ENCODE results near the gene ACIN1. TPM values are rescaled to one million over a fixed set of nuclear protein-coding genes. Genes with fewer than 3 reads are reported as not detected.
A peak's percentile ranks its signal among the peaks of the same experiment; 100 is the strongest.

Gene ACIN1
- total RNA-seq: 100 to 1,000 TPM; 317 to 327 TPM
- 10 to 100 TPM in 1 of 2 donors, 1 to 10 TPM in 1; 1.2 to 20.5 TPM for polyA plus RNA-seq

DNA sequence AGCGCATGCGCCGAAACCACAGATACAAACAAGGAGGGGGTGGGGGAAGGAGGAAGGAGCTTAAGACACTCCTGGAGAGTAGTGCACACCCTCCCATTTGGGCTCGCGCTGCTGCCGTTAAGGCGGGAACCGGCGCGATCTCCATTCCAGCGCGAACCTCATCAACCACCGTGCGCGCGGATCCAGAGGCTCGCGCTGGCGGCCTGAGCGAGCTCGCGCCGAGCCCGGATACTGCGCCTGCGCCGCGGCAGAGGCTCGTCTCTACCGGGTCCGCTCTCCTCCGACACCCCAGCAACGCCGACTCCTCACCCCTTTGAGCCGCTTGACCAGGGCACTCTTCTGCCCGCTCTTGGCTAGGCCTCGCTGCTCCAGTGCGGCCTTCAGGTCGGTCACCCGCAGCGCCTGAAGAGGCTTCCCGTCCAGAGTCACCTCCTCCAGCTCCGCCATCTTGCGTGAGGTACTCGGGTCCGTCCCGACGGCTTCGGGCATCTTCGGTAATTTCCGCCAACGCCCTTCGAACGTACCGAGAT is at the start of gene ACIN1:
Gene ACIN1, minus strand, starts transcription at position 471 of the 530 bp plus-strand sequence. Its CDS starts 24 bp downstream, at position 447.
- Mint-ChIP-seq H3K4me3 (no peak within 1 kb of the TSS), H3K27me3 (no peaks in the 10 kb centered on the region), H3K9me3 (no peaks in the 10 kb centered on the region), H3K36me3 (peaks cover 36 to 48% of the 10 kb centered on the region in 2 donors), H3K27ac (no peak within 1 kb of the TSS), H3K4me1 (peaks cover 19 to 35% (median 25%) of the 10 kb centered on the region in 4 donors)
- no peaks in the 10 kb centered on the region for H3K9me3 ChIP-seq (ENCODE audit: control insufficient read depth in 1 of 2, low read length in 2 of 2)
- H3K4me1 ChIP-seq (ENCODE audit: insufficient read depth, low read length): peaks cover 45% of the 10 kb centered on the region
- H3K36me3 ChIP-seq (ENCODE audit: insufficient read depth, low read length): peaks cover 44% of the 10 kb centered on the region
- no peaks in the 10 kb centered on the region for H3K27me3 ChIP-seq (ENCODE audit: insufficient read depth, low read length)
- peak within 1 kb of the TSS; percentile 90 to 91 for H3K4me3 ChIP-seq (ENCODE audit: low read length in 2 of 2)
- peak within 1 kb of the TSS; percentile 94 for H3K27ac ChIP-seq (ENCODE audit: low read depth, low read length)
- ChIA-PET CTCF (ENCODE audit: partially characterized antibody) (interaction anchor here (0.6 to 3.6 kb wide), 22 partner anchors 10 to 1242 kb away, joined by 3 to 42 read pairs (median 5); partner anchors contain the start of gene PRMT5), POLR2A (ENCODE audit: partially characterized antibody) (interaction anchor here (0.6 to 5.2 kb wide), 37 partner anchors 9 to 1052 kb away, joined by 3 to 67 read pairs (median 5); partner anchors contain the start of genes AJUBA, CDH24, CEBPE and DAD1)
- no peak for DNase-seq
- intact Hi-C loops (cut with micrococcal nuclease): loop anchor here (1.0 to 10.0 kb wide), 9 partner anchors 25 to 505 kb away; partner anchors contain the start of genes DAD1, HOMEZ, LRP10 and NGDN

DNA sequence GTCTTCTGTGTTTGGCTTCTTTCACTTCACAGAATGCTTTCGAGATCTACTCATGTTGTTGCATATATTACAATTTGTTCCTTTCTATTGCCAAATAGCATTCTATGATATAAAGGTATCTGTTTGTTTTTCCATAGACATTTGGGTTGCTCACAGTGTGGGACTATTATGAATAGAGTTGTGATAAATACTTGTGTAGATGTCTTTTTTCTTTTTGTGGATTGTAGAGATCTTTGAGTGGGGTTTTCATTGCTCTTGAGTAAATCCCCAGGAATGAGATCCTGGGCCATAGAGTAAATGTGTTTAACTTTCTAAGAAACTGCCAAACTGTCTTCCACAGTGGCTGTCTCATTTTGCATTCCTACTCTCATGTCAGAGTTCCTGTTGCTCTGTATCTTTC is 49.0 kb upstream of the ACIN1 start:
- H3K27ac ChIP-seq (ENCODE audit: low read depth, low read length): no peak overlapping the region
- ChIA-PET CTCF (ENCODE audit: partially characterized antibody) (interaction anchor here (1.5 kb wide), 1 partner anchor 43 kb away, joined by 3 read pairs; no protein-coding TSS in a partner anchor), POLR2A (ENCODE audit: partially characterized antibody) (no interaction called here)
- Mint-ChIP-seq H3K4me3 (no peak overlapping the region), H3K36me3 (no peaks in the 10 kb centered on the region), H3K27me3 (peaks cover 3 to 9% of the 10 kb centered on the region in 2 donors), H3K4me1 (no peaks in the 10 kb centered on the region), H3K27ac (no peak overlapping the region), H3K9me3 (peaks cover 0 to 2% (median 0%) of the 10 kb centered on the region in 8 donors)
- no peak for DNase-seq
- intact Hi-C loops (cut with micrococcal nuclease): no loop called here
- no peaks in the 10 kb centered on the region for H3K36me3 ChIP-seq (ENCODE audit: insufficient read depth, low read length)
- no peaks in the 10 kb centered on the region for H3K4me1 ChIP-seq (ENCODE audit: insufficient read depth, low read length)
- no peak overlapping the region for H3K4me3 ChIP-seq (ENCODE audit: low read length in 2 of 2)
- H3K27me3 ChIP-seq (ENCODE audit: insufficient read depth, low read length): no peaks in the 10 kb centered on the region
- H3K9me3 ChIP-seq (ENCODE audit: control insufficient read depth in 1 of 2, low read length in 2 of 2): no peaks in the 10 kb centered on the region

- H3K4me1 ChIP-seq (ENCODE audit: insufficient read depth, low read length): no peaks in the 10 kb centered on the region
- no peak for DNase-seq
- Mint-ChIP-seq H3K4me3 (no peak overlapping the region), H3K4me1 (no peaks in the 10 kb centered on the region), H3K36me3 (no peaks in the 10 kb centered on the region), H3K27ac (no peak overlapping the region), H3K9me3 (no peaks in the 10 kb centered on the region), H3K27me3 (peaks cover 1 to 9% of the 10 kb centered on the region in 2 donors)
- no peak overlapping the region for H3K27ac ChIP-seq (ENCODE audit: low read depth, low read length)
- CTCF ChIA-PET (ENCODE audit: partially characterized antibody): interaction anchor here (1.4 to 1.7 kb wide), 2 partner anchors 14 to 23 kb away, joined by 3 to 5 read pairs; no protein-coding TSS in a partner anchor
- no peaks in the 10 kb centered on the region for H3K27me3 ChIP-seq (ENCODE audit: insufficient read depth, low read length)
- H3K4me3 ChIP-seq (ENCODE audit: low read length in 2 of 2): no peak overlapping the region
- intact Hi-C loops (cut with micrococcal nuclease): no loop called here
- no peaks in the 10 kb centered on the region for H3K9me3 ChIP-seq (ENCODE audit: control insufficient read depth in 1 of 2, low read length in 2 of 2)
- POLR2A ChIA-PET (ENCODE audit: partially characterized antibody): no interaction called here
- no peaks in the 10 kb centered on the region for H3K36me3 ChIP-seq (ENCODE audit: insufficient read depth, low read length)
These were observed 47.9 kb upstream of the ACIN1 start for GRCh38 chr14:23142826-23143225.

DNA sequence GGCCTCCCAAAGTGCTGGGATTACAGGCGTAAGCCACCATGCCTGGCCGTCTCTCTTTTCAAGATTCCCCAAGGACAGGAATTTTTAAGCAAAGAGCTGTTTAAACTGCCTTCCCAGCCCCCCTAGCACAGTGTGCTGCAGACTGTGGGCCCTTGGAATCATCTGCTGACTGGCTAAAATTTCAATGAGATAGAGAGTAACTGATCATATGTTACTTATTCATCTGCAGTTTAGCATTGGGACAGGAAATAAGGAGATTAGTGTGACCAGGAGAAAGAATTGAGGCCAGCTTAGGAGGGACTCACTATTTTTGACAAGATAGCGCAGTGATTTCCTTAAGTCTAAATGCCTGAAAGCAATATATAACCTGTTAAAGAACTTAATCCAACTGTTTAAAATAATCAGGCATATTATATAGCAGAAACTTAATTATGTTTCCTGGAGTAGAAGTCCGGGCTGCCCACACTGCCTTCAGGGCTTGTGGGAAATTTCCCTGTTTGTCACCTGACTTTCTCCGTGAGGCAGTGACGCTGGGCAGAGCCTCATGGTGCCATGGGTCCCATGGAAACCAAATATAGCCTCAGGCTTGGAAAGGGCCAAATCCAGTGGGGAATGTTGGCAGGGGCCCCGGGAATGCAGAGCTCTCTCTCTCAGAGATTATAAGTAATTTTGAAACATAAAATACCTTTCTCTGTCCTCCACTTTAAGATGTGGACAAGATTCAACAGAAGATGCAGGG is 46.9 kb upstream of the ACIN1 start:
- Histone ChIP-seq H3K4me1 (ENCODE audit: insufficient read depth, low read length) (no peaks in the 10 kb centered on the region), H3K27me3 (ENCODE audit: insufficient read depth, low read length) (no peaks in the 10 kb centered on the region), H3K9me3 (ENCODE audit: control insufficient read depth in 1 of 2, low read length in 2 of 2) (no peaks in the 10 kb centered on the region), H3K27ac (ENCODE audit: low read depth, low read length) (no peak overlapping the region), H3K36me3 (ENCODE audit: insufficient read depth, low read length) (no peaks in the 10 kb centered on the region), H3K4me3 (ENCODE audit: low read length in 2 of 2) (no peak overlapping the region)
- Mint-ChIP-seq H3K27ac (peak overlapping the region in 1 of 7 donors; percentile 32), H3K4me3 (no peak overlapping the region), H3K27me3 (peaks cover 1 to 6% of the 10 kb centered on the region in 2 donors), H3K9me3 (no peaks in the 10 kb centered on the region), H3K36me3 (no peaks in the 10 kb centered on the region), H3K4me1 (no peaks in the 10 kb centered on the region)
- intact Hi-C loops (cut with micrococcal nuclease): no loop called here
- DNase-seq: no peak
- ChIA-PET POLR2A (ENCODE audit: partially characterized antibody) (no interaction called here), CTCF (ENCODE audit: partially characterized antibody) (interaction anchor here (1.4 to 1.7 kb wide), 2 partner anchors 15 to 22 kb away, joined by 3 to 5 read pairs; no protein-coding TSS in a partner anchor)

GRCh38 chr14:23140371-23140770 is 45.4 kb upstream of the ACIN1 start:
- Histone ChIP-seq H3K4me3 (ENCODE audit: low read length in 2 of 2) (no peak overlapping the region), H3K9me3 (ENCODE audit: control insufficient read depth in 1 of 2, low read length in 2 of 2) (no peaks in the 10 kb centered on the region), H3K36me3 (ENCODE audit: insufficient read depth, low read length) (no peaks in the 10 kb centered on the region), H3K4me1 (ENCODE audit: insufficient read depth, low read length) (no peaks in the 10 kb centered on the region), H3K27ac (ENCODE audit: low read depth, low read length) (no peak overlapping the region), H3K27me3 (ENCODE audit: insufficient read depth, low read length) (no peaks in the 10 kb centered on the region)
- Mint-ChIP-seq H3K36me3 (no peaks in the 10 kb centered on the region), H3K4me3 (no peak overlapping the region), H3K9me3 (no peaks in the 10 kb centered on the region), H3K4me1 (no peaks in the 10 kb centered on the region), H3K27ac (no peak overlapping the region), H3K27me3 (peaks cover 0 to 1% of the 10 kb centered on the region in 2 donors)
- intact Hi-C loops (cut with micrococcal nuclease): no loop called here
- ChIA-PET CTCF (ENCODE audit: partially characterized antibody) (no interaction called here), POLR2A (ENCODE audit: partially characterized antibody) (no interaction called here)
- DNase-seq: no peak

GRCh38 chr14:23139874-23140273 is 44.9 kb upstream of the ACIN1 start:
- no peaks in the 10 kb centered on the region for H3K36me3 Mint-ChIP-seq
- intact Hi-C loops (cut with micrococcal nuclease): no loop called here
- H3K27me3 ChIP-seq (ENCODE audit: insufficient read depth, low read length): no peaks in the 10 kb centered on the region
- peaks cover 0 to 1% of the 10 kb centered on the region in 2 donors for H3K27me3 Mint-ChIP-seq
- no peaks in the 10 kb centered on the region for H3K4me1 Mint-ChIP-seq
- no peak overlapping the region for H3K27ac Mint-ChIP-seq
- H3K9me3 Mint-ChIP-seq: no peaks in the 10 kb centered on the region
- H3K4me3 ChIP-seq (ENCODE audit: low read length in 2 of 2): no peak overlapping the region
- no peaks in the 10 kb centered on the region for H3K9me3 ChIP-seq (ENCODE audit: control insufficient read depth in 1 of 2, low read length in 2 of 2)
- POLR2A ChIA-PET (ENCODE audit: partially characterized antibody): no interaction called here
- H3K36me3 ChIP-seq (ENCODE audit: insufficient read depth, low read length): no peaks in the 10 kb centered on the region
- DNase-seq: no peak
- no peaks in the 10 kb centered on the region for H3K4me1 ChIP-seq (ENCODE audit: insufficient read depth, low read length)
- no peak overlapping the region for H3K27ac ChIP-seq (ENCODE audit: low read depth, low read length)
- H3K4me3 Mint-ChIP-seq: no peak overlapping the region
- CTCF ChIA-PET (ENCODE audit: partially characterized antibody): no interaction called here

- Mint-ChIP-seq H3K4me1 (no peaks in the 10 kb centered on the region), H3K4me3 (no peak overlapping the region), H3K9me3 (no peaks in the 10 kb centered on the region), H3K27ac (no peak overlapping the region), H3K27me3 (peaks cover 0 to 1% of the 10 kb centered on the region in 2 donors), H3K36me3 (no peaks in the 10 kb centered on the region)
- POLR2A ChIA-PET (ENCODE audit: partially characterized antibody): no interaction called here
- Histone ChIP-seq H3K27ac (ENCODE audit: low read depth, low read length) (no peak overlapping the region), H3K36me3 (ENCODE audit: insufficient read depth, low read length) (no peaks in the 10 kb centered on the region), H3K4me3 (ENCODE audit: low read length in 2 of 2) (no peak overlapping the region), H3K9me3 (ENCODE audit: control insufficient read depth in 1 of 2, low read length in 2 of 2) (no peaks in the 10 kb centered on the region), H3K27me3 (ENCODE audit: insufficient read depth, low read length) (no peaks in the 10 kb centered on the region), H3K4me1 (ENCODE audit: insufficient read depth, low read length) (no peaks in the 10 kb centered on the region)
- no peak for DNase-seq
- intact Hi-C loops (cut with micrococcal nuclease): no loop called here
- CTCF ChIA-PET (ENCODE audit: partially characterized antibody): interaction anchor here (0.9 to 1.4 kb wide), 2 partner anchors 9 to 69 kb away, joined by 3 to 4 read pairs; no protein-coding TSS in a partner anchor
These were observed 43.0 kb upstream of the ACIN1 start for GRCh38 chr14:23137813-23138535.

Data from CD4-positive, alpha-beta memory T cell (primary cell).